HepG2 (cell line): Measurements from ENCODE around the gene CAB39. TPM values are rescaled to one million over a fixed set of nuclear protein-coding genes. Genes with fewer than 3 reads are reported as not detected.

ENCODE experiments used
- CHD2 ChIP-seq: IDR thresholded peaks from 2 replicates; pipeline ENCODE4 v1.6.1; 2011; ENCODE audit warnings: low read depth, low read length, improper control_type of control experiment
- FOSL2 ChIP-seq: sonication (generic); formaldehyde crosslinking; IDR thresholded peaks from 2 replicates; pipeline ENCODE4 v1.4.0; 2020; ENCODE audit warnings: missing genetic modification reagents
- MBD4 ChIP-seq: IDR thresholded peaks from 2 replicates; pipeline ENCODE4 v1.6.1; 2012; ENCODE audit warnings: low read length, inconsistent platforms, borderline replicate concordance
- PHF8 ChIP-seq: sonication (generic); formaldehyde crosslinking; IDR thresholded peaks from 2 replicates; pipeline ENCODE4 v1.5.0; 2020; ENCODE audit warnings: missing genetic modification reagents
- SRY ChIP-seq: sonication (generic); formaldehyde crosslinking; IDR thresholded peaks from 2 replicates; pipeline ENCODE4 v1.8.0; 2022; ENCODE audit warnings: mild to moderate bottlenecking, missing genetic modification reagents
- TEAD2 ChIP-seq: sonication (generic); formaldehyde crosslinking; IDR thresholded peaks from 2 replicates; pipeline ENCODE4 v1.9.0; 2021; ENCODE audit warnings: missing genetic modification reagents
- YEATS2 ChIP-seq: sonication (generic); formaldehyde crosslinking; IDR thresholded peaks from 2 replicates; pipeline ENCODE4 v1.4.0; 2020; ENCODE audit warnings: missing genetic modification reagents, borderline replicate concordance
- ZFYVE20 ChIP-seq: sonication (generic); formaldehyde crosslinking; IDR thresholded peaks from 2 replicates; pipeline ENCODE4 v1.8.0; 2023; ENCODE audit warnings: low read depth, mild to moderate bottlenecking, moderate library complexity, missing genetic modification reagents, borderline replicate concordance
- ZNF367 ChIP-seq: sonication (generic); formaldehyde crosslinking; IDR thresholded peaks from 2 replicates; pipeline ENCODE4 v1.4.0; 2020; ENCODE audit warnings: missing genetic modification reagents, borderline replicate concordance
- ZNF460 ChIP-seq: sonication (generic); formaldehyde crosslinking; IDR thresholded peaks from 2 replicates; pipeline ENCODE4 v1.5.1; 2020; ENCODE audit warnings: missing genetic modification reagents, mild to moderate bottlenecking, borderline replicate concordance
- ZNF567 ChIP-seq: sonication (generic); formaldehyde crosslinking; IDR thresholded peaks from 2 replicates; pipeline ENCODE4 v1.8.1; 2023; ENCODE audit warnings: mild to moderate bottlenecking, missing genetic modification reagents, borderline replicate concordance
- ZNF737 ChIP-seq: sonication (generic); formaldehyde crosslinking; IDR thresholded peaks from 2 replicates; pipeline ENCODE4 v1.5.0; 2020; ENCODE audit warnings: missing genetic modification reagents, mild to moderate bottlenecking, borderline replicate concordance
- ZNF746 ChIP-seq: sonication (generic); formaldehyde crosslinking; IDR thresholded peaks from 2 replicates; pipeline ENCODE4 v1.8.0; 2022; ENCODE audit warnings: mild to moderate bottlenecking, missing genetic modification reagents
- ZNF747 ChIP-seq: sonication (generic); formaldehyde crosslinking; IDR thresholded peaks from 2 replicates; pipeline ENCODE4 v1.8.1; 2023; ENCODE audit warnings: missing genetic modification reagents, mild to moderate bottlenecking, borderline replicate concordance
- polyA plus RNA-seq, 8 experiments: library from polyadenylated mRNA; depleted of rRNA in 3 of 8; stranded (reverse) in 7 of 8; unstranded in 1 of 8; fragments of >200 nt; fragmentation: Illumina TruSeq in 4 of 8; extraction: Trizol in 4 of 8; gene quantifications; 2 replicates each; pipeline versions ENCODE4 v1.2.1 to v1.2.3, GENCODE V29; 2011 to 2016; ENCODE audit warnings: low read depth in 4 of 8, missing spikeins in 1 of 8, mixed read lengths in 1 of 8; ENCODE audit not compliant: insufficient read depth in 1 of 8
- total RNA-seq, 5 experiments: library from RNA; depleted of rRNA; stranded (reverse); fragments of >200 nt; fragmentation: Illumina TruSeq; extraction: Trizol; gene quantifications; 2 replicates each; pipeline ENCODE4 v1.2.3, GENCODE V29; 2016; ENCODE audit warnings: low read depth in 1 of 5
- TF ChIP-seq, protein P1 (sequence below): sonication (generic); formaldehyde crosslinking; IDR thresholded peaks from 2 replicates; pipeline ENCODE4 v1.5.1; 2020; ENCODE audit warnings: missing genetic modification reagents, mild to moderate bottlenecking, borderline replicate concordance
- TF ChIP-seq, protein P2 (sequence below): sonication (generic); formaldehyde crosslinking; IDR thresholded peaks from one replicate; pipeline ENCODE4 v1.5.1; 2020; ENCODE audit warnings: mild to moderate bottlenecking, missing genetic modification reagents; ENCODE audit errors: not compliant biosample characterization

CAB39 gene
- total and polyA plus RNA-seq, 2 of the 13 experiments (the other 11 are each of a cell fraction or from before 2014, with no cell fraction given), result 19.3 to 45.3 TPM

DNA sequence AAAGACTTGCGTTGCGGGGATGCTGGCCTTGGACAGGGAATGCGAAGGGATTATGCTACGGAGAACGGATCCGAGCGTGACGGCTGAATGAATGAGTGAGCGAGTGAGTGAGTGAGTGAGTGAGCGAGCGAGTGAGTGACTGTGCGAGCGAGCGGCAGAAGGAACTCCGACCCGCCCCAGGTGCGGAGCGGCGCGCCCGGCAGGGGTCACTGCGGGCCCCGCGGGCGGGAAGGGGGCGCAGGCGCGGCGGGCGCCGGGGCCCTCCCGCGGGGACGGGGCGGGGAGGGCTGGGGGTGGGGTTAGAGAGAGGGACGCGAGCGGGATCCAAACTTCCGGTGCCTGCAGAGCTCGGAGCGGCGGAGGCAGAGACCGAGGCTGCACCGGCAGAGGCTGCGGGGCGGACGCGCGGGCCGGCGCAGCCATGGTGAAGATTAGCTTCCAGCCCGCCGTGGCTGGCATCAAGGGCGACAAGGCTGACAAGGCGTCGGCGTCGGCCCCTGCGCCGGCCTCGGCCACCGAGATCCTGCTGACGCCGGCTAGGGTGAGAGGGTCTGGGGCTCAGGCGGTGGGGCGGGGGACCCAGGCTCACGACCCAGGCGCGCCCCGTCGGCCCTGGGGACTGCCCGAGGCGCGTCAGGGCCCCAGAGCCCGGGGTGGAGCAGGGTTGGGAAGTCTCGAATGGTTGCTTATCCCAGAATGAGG lies 152.1 kb downstream of the CAB39 start, which contains the start of gene ITM2C (continued):
- TF ChIP-seq SRY (CRISPR knock-in tag), result peak; percentile 76; the same call in 1 of the 2 replicates
- TF ChIP-seq ZNF367 (CRISPR knock-in tag), result no peak
- TF ChIP-seq ZNF460, result no peak
- peak; percentile 79 for TF ChIP-seq PHF8 (CRISPR knock-in tag)
- no peak for TF ChIP-seq CHD2
- 0 out of 2 replicates have a peak, but pooled peaks have one; percentile 61 for TF ChIP-seq ZNF567
- no peak; the same call in 1 of the 2 replicates for TF ChIP-seq FOSL2 (CRISPR knock-in tag)
- TF ChIP-seq, protein P1, sequence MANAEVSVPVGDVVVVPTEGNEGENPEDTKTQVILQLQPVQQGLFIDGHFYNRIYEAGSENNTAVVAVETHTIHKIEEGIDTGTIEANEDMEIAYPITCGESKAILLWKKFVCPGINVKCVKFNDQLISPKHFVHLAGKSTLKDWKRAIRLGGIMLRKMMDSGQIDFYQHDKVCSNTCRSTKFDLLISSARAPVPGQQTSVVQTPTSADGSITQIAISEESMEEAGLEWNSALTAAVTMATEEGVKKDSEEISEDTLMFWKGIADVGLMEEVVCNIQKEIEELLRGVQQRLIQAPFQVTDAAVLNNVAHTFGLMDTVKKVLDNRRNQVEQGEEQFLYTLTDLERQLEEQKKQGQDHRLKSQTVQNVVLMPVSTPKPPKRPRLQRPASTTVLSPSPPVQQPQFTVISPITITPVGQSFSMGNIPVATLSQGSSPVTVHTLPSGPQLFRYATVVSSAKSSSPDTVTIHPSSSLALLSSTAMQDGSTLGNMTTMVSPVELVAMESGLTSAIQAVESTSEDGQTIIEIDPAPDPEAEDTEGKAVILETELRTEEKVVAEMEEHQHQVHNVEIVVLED, result no peak
- TF ChIP-seq YEATS2, result no peak; the same call in 1 of the 2 replicates
- TF ChIP-seq, protein P2, sequence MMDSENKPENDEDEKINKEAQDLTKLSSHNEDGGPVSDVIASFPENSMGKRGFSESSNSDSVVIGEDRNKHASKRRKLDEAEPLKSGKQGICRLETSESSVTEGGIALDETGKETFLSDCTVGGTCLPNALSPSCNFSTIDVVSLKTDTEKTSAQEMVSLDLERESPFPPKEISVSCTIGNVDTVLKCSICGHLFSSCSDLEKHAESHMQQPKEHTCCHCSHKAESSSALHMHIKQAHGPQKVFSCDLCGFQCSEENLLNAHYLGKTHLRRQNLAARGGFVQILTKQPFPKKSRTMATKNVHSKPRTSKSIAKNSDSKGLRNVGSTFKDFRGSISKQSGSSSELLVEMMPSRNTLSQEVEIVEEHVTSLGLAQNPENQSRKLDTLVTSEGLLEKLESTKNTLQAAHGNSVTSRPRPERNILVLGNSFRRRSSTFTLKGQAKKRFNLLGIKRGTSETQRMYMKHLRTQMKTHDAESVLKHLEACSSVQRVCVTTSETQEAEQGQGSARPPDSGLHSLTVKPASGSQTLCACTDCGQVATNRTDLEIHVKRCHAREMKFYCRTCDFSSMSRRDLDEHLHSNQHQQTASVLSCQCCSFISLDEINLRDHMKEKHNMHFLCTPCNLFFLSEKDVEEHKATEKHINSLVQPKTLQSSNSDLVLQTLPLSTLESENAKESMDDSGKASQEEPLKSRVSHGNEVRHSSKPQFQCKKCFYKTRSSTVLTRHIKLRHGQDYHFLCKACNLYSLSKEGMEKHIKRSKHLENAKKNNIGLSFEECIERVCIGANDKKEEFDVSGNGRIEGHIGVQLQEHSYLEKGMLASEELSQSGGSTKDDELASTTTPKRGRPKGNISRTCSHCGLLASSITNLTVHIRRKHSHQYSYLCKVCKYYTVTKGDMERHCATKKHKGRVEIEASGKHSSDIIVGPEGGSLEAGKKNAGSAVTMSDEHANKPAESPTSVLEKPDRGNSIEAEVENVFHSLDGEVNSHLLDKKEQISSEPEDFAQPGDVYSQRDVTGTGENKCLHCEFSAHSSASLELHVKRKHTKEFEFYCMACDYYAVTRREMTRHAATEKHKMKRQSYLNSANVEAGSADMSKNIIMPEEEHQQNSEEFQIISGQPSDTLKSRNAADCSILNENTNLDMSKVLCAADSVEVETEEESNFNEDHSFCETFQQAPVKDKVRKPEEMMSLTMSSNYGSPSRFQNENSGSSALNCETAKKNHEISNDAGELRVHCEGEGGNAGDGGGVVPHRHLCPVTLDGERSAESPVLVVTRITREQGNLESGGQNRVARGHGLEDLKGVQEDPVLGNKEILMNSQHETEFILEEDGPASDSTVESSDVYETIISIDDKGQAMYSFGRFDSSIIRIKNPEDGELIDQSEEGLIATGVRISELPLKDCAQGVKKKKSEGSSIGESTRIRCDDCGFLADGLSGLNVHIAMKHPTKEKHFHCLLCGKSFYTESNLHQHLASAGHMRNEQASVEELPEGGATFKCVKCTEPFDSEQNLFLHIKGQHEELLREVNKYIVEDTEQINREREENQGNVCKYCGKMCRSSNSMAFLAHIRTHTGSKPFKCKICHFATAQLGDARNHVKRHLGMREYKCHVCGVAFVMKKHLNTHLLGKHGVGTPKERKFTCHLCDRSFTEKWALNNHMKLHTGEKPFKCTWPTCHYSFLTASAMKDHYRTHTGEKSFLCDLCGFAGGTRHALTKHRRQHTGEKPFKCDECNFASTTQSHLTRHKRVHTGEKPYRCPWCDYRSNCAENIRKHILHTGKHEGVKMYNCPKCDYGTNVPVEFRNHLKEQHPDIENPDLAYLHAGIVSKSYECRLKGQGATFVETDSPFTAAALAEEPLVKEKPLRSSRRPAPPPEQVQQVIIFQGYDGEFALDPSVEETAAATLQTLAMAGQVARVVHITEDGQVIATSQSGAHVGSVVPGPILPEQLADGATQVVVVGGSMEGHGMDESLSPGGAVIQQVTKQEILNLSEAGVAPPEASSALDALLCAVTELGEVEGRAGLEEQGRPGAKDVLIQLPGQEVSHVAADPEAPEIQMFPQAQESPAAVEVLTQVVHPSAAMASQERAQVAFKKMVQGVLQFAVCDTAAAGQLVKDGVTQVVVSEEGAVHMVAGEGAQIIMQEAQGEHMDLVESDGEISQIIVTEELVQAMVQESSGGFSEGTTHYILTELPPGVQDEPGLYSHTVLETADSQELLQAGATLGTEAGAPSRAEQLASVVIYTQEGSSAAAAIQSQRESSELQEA (CRISPR knock-in tag), result no peak
- TF ChIP-seq ZNF747 (CRISPR knock-in tag), result no peak
- TF ChIP-seq ZFYVE20, result no peak
- TF ChIP-seq ZNF746 (CRISPR knock-in tag), result no peak; the same call in 1 of the 2 replicates
- TF ChIP-seq TEAD2 (CRISPR knock-in tag), result no peak
- no peak for TF ChIP-seq MBD4
- TF ChIP-seq ZNF737 (CRISPR knock-in tag), result no peak
